ENCODE measurements around the gene SLC27A4.
A peak's percentile ranks its signal among the peaks of the same experiment; 100 is the strongest.

Gene SLC27A4

GRCh38 chr9:128369024-128369706 is 28.8 kb downstream of the SLC27A4 start:
- no peak for DNase-seq

- DNase-seq: no peak
These were observed 30.0 kb downstream of the SLC27A4 start for GRCh38 chr9:128370367-128370751.

GRCh38 chr9:128370752-128371629 is 30.7 kb downstream of the SLC27A4 start, which contains the start of gene URM1:
URM1 (plus strand) TSS chr9:128371374; CDS start chr9:128371381, 7 bp downstream.
- peak; percentile 97 to 98 for DNase-seq

GRCh38 chr9:128371630-128372117 is 31.3 kb downstream of the SLC27A4 start:
- no peak for DNase-seq

GRCh38 chr9:128372188-128372641 is 31.9 kb downstream of the SLC27A4 start:
- peak; percentile 52 to 61 for DNase-seq

GRCh38 chr9:128372784-128373183 is 32.5 kb downstream of the SLC27A4 start:
- no peak for DNase-seq

GRCh38 chr9:128374221-128374675 is 33.9 kb downstream of the SLC27A4 start:
- peak; percentile 92 to 95 for DNase-seq

GRCh38 chr9:128375865-128376264 is 35.5 kb downstream of the SLC27A4 start:
- no peak for DNase-seq

GRCh38 chr9:128382261-128382660 is 41.9 kb downstream of the SLC27A4 start:
- DNase-seq: peak; percentile 61 to 67

- DNase-seq: peak; percentile 76 to 82
These were observed 42.9 kb downstream of the SLC27A4 start for GRCh38 chr9:128383007-128383753.

GRCh38 chr9:128383791-128384190 is 43.5 kb downstream of the SLC27A4 start:
- DNase-seq: peak; percentile 71 to 76

- no peak for DNase-seq
These were observed 44.6 kb downstream of the SLC27A4 start for GRCh38 chr9:128384801-128385495.

- no peak for DNase-seq
These were observed 45.5 kb downstream of the SLC27A4 start for GRCh38 chr9:128385496-128386460.

- no peak for DNase-seq
These were observed 47.8 kb downstream of the SLC27A4 start for GRCh38 chr9:128388150-128388549.

GRCh38 chr9:128389395-128390149 is 49.2 kb downstream of the SLC27A4 start:
- no peak for DNase-seq

- peak in 1 of 2 donors; percentile 73 for DNase-seq
These were observed 50.0 kb downstream of the SLC27A4 start for GRCh38 chr9:128390150-128390812.

- peak in 1 of 2 donors; percentile 73 for DNase-seq
These were observed 50.7 kb downstream of the SLC27A4 start for GRCh38 chr9:128390813-128391711.

GRCh38 chr9:128391956-128392301 is 51.6 kb downstream of the SLC27A4 start:
- DNase-seq: no peak
